Liver (tissue), 3 donors: Measurements from ENCODE around the gene KLK1.

Source experiments
- CTCF ChIP-seq: fragments of 150-350 bp; IDR thresholded peaks from 2 replicates; pipeline ENCODE4 v1.5.1; 2017; ENCODE audit warnings: improper control_type of control experiment, low read depth, low read length; ENCODE audit not compliant: missing input control
- EGR1 ChIP-seq, 2 donors: IDR thresholded peaks; 2 replicates each; pipeline ENCODE4 v1.6.1; 2016 to 2018; ENCODE audit warnings: antibody characterized with exemption in 2 of 2, low read depth in 2 of 2
- JUND ChIP-seq, 2 donors: IDR thresholded peaks; 2 replicates each; pipeline ENCODE4 v1.6.1; 2016; ENCODE audit warnings: antibody characterized with exemption in 2 of 2
- MAX ChIP-seq: IDR thresholded peaks from 2 replicates; pipeline ENCODE4 v1.6.1; 2016; ENCODE audit warnings: antibody characterized with exemption
- RAD21 ChIP-seq, 2 donors: IDR thresholded peaks; 2 replicates each; pipeline ENCODE4 v1.6.1; 2016; ENCODE audit warnings: antibody characterized with exemption in 2 of 2, mild to moderate bottlenecking in 2 of 2
- REST ChIP-seq: IDR thresholded peaks from 2 replicates; pipeline ENCODE4 v1.6.1; 2016; ENCODE audit warnings: antibody characterized with exemption, mild to moderate bottlenecking
- RXRA ChIP-seq, 2 donors: IDR thresholded peaks; 2 replicates each; pipeline ENCODE4 v1.6.1; 2017 to 2018; ENCODE audit warnings: antibody characterized with exemption in 2 of 2, mild to moderate bottlenecking in 1 of 2
- SP1 ChIP-seq: IDR thresholded peaks from 2 replicates; pipeline ENCODE4 v1.6.1; 2018; ENCODE audit warnings: antibody characterized with exemption, mild to moderate bottlenecking
- TAF1 ChIP-seq: conservative IDR thresholded peaks from 2 replicates; pipeline ENCODE4 v1.6.1; 2016; ENCODE audit warnings: antibody characterized with exemption, mild to moderate bottlenecking
- YY1 ChIP-seq: IDR thresholded peaks from 2 replicates; pipeline ENCODE4 v1.6.1; 2016; ENCODE audit warnings: antibody characterized with exemption, mild to moderate bottlenecking
- ZBTB33 ChIP-seq: IDR thresholded peaks from 2 replicates; pipeline ENCODE4 v1.6.1; 2016; ENCODE audit warnings: antibody characterized with exemption
- donor health status: healthy.
- donor health status: healthy.

GRCh38 chr19:50869479-50869878 lies 45.9 kb upstream of the KLK1 start:
- TF ChIP-seq CTCF (no peak), EGR1 (IDR thresholded peaks at IDR 0.05; ENCODE audit: low read depth in 2 of 2) (no peak), JUND (IDR thresholded peaks at IDR 0.05) (no peak), SP1 (no peak), RAD21 (IDR thresholded peaks at IDR 0.05) (no peak), REST (no peak), TAF1 (no peak), MAX (no peak), RXRA (IDR thresholded peaks at IDR 0.05) (no peak), YY1 (no peak), ZBTB33 (no peak)
